WTC11 (cell line): ENCODE data around the gene GPR84. TPM values are rescaled to one million over a fixed set of nuclear protein-coding genes. Genes with fewer than 3 reads are reported as not detected.

Experiments used
- ATAC-seq: fragments of 200-7000 bp; cut with Tn5 transposase; 2 replicates; pipeline ENCODE4 v1.10.0; 2021; ENCODE audit warnings: mild to moderate bottlenecking, moderate library complexity
- CTCF ChIA-PET: fragments of 300-600 bp; sonication (Branson Sonifier 250); formaldehyde crosslinking; loops from one replicate; lab custom pipeline; 2021; ENCODE audit warnings: antibody characterized with exemption; lab: Charles Lee
- POLR2A ChIA-PET: fragments of 350-600 bp; sonication (Branson Sonifier 250); formaldehyde crosslinking; loops from one replicate; lab custom pipeline; 2021; ENCODE audit warnings: antibody characterized with exemption; lab: Charles Lee
- DNase-seq: peaks from one replicate; pipeline ENCODE4 v3.0.0; 2021; ENCODE audit warnings: low spot score
- H3K27ac Mint-ChIP-seq: 2 replicates; pipeline ENCODE4 v1.8.0; 2021; ENCODE audit warnings: mixed read lengths
- H3K27me3 Mint-ChIP-seq: 2 replicates; pipeline ENCODE4 v1.8.0; 2021; ENCODE audit warnings: low read depth, mild to moderate bottlenecking, moderate library complexity, mixed read lengths
- H3K36me3 Mint-ChIP-seq: 2 replicates; pipeline ENCODE4 v1.8.0; 2021; ENCODE audit warnings: mixed read lengths
- H3K4me1 Mint-ChIP-seq: 2 replicates; pipeline ENCODE4 v1.8.0; 2022; ENCODE audit warnings: mixed read lengths
- H3K4me3 Mint-ChIP-seq: 2 replicates; pipeline ENCODE4 v1.8.0; 2021; ENCODE audit warnings: mild to moderate bottlenecking, moderate library complexity, mixed read lengths
- H3K9me3 Mint-ChIP-seq: 2 replicates; pipeline ENCODE4 v1.8.0; 2021; ENCODE audit warnings: mixed read lengths
- CDX4 ChIP-seq: fragments of 250-450 bp; sonication (Bioruptor Pico); IDR thresholded peaks from 2 replicates; pipeline ENCODE4 v1.9.0; 2021; ENCODE audit warnings: moderate library complexity, mild to moderate bottlenecking, inconsistent platforms, borderline replicate concordance
- E2F5 ChIP-seq: sonication (generic); formaldehyde crosslinking; IDR thresholded peaks from 2 replicates; pipeline ENCODE4 v1.8.1; 2022; ENCODE audit warnings: mild to moderate bottlenecking, moderate library complexity, missing genetic modification reagents
- ETV6 ChIP-seq: sonication (generic); formaldehyde crosslinking; IDR thresholded peaks from 2 replicates; pipeline ENCODE4 v1.8.1; 2022; ENCODE audit warnings: mild to moderate bottlenecking, missing genetic modification reagents
- FOXJ3 ChIP-seq: sonication (generic); formaldehyde crosslinking; IDR thresholded peaks from 2 replicates; pipeline ENCODE4 v1.9.0; 2021; ENCODE audit warnings: missing genetic modification reagents, mild to moderate bottlenecking, borderline replicate concordance
- FOXK1 ChIP-seq: sonication (generic); formaldehyde crosslinking; IDR thresholded peaks from 2 replicates; pipeline ENCODE4 v1.8.0; 2022; ENCODE audit warnings: mild to moderate bottlenecking, moderate library complexity, missing genetic modification reagents
- GABPB1 ChIP-seq: sonication (generic); formaldehyde crosslinking; IDR thresholded peaks from 2 replicates; pipeline ENCODE4 v1.8.1; 2023; ENCODE audit warnings: mild to moderate bottlenecking, missing genetic modification reagents
- GRHL2 ChIP-seq: fragments of 250-450 bp; sonication (Bioruptor Pico); IDR thresholded peaks from 2 replicates; pipeline ENCODE4 v1.8.0; 2022; ENCODE audit warnings: mild to moderate bottlenecking, moderate library complexity; ENCODE audit not compliant: insufficient replicate concordance, severe bottlenecking
- GTF2I ChIP-seq: fragments of 250-450 bp; sonication (Bioruptor Pico); conservative IDR thresholded peaks from 2 replicates; pipeline ENCODE4 v1.4.0; 2021; ENCODE audit warnings: mild to moderate bottlenecking
- HMGXB4 ChIP-seq: sonication (generic); formaldehyde crosslinking; IDR thresholded peaks from 2 replicates; pipeline ENCODE4 v1.8.1; 2023; ENCODE audit warnings: mild to moderate bottlenecking, moderate library complexity, missing genetic modification reagents
- JUN ChIP-seq: sonication (generic); formaldehyde crosslinking; IDR thresholded peaks from 2 replicates; pipeline ENCODE4 v1.8.0; 2023; ENCODE audit warnings: mild to moderate bottlenecking, missing genetic modification reagents
- KAT7 ChIP-seq: sonication (generic); formaldehyde crosslinking; IDR thresholded peaks from 2 replicates; pipeline ENCODE4 v1.8.1; 2023; ENCODE audit warnings: missing genetic modification reagents, mild to moderate bottlenecking, borderline replicate concordance
- MAX ChIP-seq: sonication (generic); formaldehyde crosslinking; IDR thresholded peaks from 2 replicates; pipeline ENCODE4 v1.8.0; 2022; ENCODE audit warnings: mild to moderate bottlenecking, missing genetic modification reagents
- MLX ChIP-seq: sonication (generic); formaldehyde crosslinking; IDR thresholded peaks from 2 replicates; pipeline ENCODE4 v1.8.1; 2023; ENCODE audit warnings: mild to moderate bottlenecking, missing genetic modification reagents, moderate library complexity
- MXD4 ChIP-seq: fragments of 250-450 bp; sonication (Bioruptor Pico); IDR thresholded peaks from 2 replicates; pipeline ENCODE4 v1.8.0; 2021; ENCODE audit warnings: mild to moderate bottlenecking, moderate library complexity, borderline replicate concordance
- MYBL2 ChIP-seq: sonication (generic); formaldehyde crosslinking; IDR thresholded peaks from 2 replicates; pipeline ENCODE4 v1.8.1; 2023; ENCODE audit warnings: mild to moderate bottlenecking, moderate library complexity, missing genetic modification reagents
- NFE2L1 ChIP-seq: sonication (generic); formaldehyde crosslinking; IDR thresholded peaks from 2 replicates; pipeline ENCODE4 v1.8.1; 2023; ENCODE audit warnings: missing genetic modification reagents
- NR2C2 ChIP-seq: sonication (generic); formaldehyde crosslinking; IDR thresholded peaks from 2 replicates; pipeline ENCODE4 v1.8.0; 2022; ENCODE audit warnings: mild to moderate bottlenecking, missing genetic modification reagents
- OVOL2 ChIP-seq: fragments of 250-450 bp; sonication (Bioruptor Pico); IDR thresholded peaks from 2 replicates; pipeline ENCODE4 v1.9.0; 2021; ENCODE audit warnings: mild to moderate bottlenecking, borderline replicate concordance
- TEAD1 ChIP-seq: sonication (generic); formaldehyde crosslinking; IDR thresholded peaks from 2 replicates; pipeline ENCODE4 v1.8.0; 2022; ENCODE audit warnings: mild to moderate bottlenecking, missing genetic modification reagents
- ZNF532 ChIP-seq: fragments of 250-450 bp; sonication (Bioruptor Pico); IDR thresholded peaks from 2 replicates; pipeline ENCODE4 v1.9.0; 2021; ENCODE audit warnings: mild to moderate bottlenecking, borderline replicate concordance
- ZNF671 ChIP-seq: fragments of 250-450 bp; sonication (Bioruptor Pico); IDR thresholded peaks from 2 replicates; pipeline ENCODE4 v1.8.0; 2021; ENCODE audit warnings: mild to moderate bottlenecking
- ZSCAN18 ChIP-seq: fragments of 250-450 bp; sonication (Bioruptor Pico); IDR thresholded peaks from 2 replicates; pipeline ENCODE4 v2.1.2; 2022; ENCODE audit warnings: mild to moderate bottlenecking, moderate library complexity
- total RNA-seq: library from RNA; stranded (reverse); gene quantifications from 3 replicates; pipeline ENCODE4 v1.2.3, GENCODE V29; 2021

GPR84 gene
- total RNA-seq, 1 experiment from 2014 or later, result 0.13 TPM

- ChIA-PET POLR2A (no interaction called here), CTCF (interaction anchor here (2.6 to 6.5 kb wide), 2 partner anchors 8 to 32 kb away, joined by 6 to 78 read pairs; no protein-coding TSS in a partner anchor)
- H3K9me3 Mint-ChIP-seq, result no peaks in the 10 kb centered on the region
- no peak overlapping the region for H3K4me3 Mint-ChIP-seq
- DNase-seq, result no peak
- ATAC-seq, result no peak
- TF ChIP-seq MXD4 (CRISPR knock-in tag), result no peak
- no peak for TF ChIP-seq E2F5
- TF ChIP-seq CDX4 (CRISPR knock-in tag), result no peak
- no peak for TF ChIP-seq NR2C2 (CRISPR knock-in tag)
- TF ChIP-seq MYBL2, result no peak
- no peaks in the 10 kb centered on the region for H3K27me3 Mint-ChIP-seq
- H3K4me1 Mint-ChIP-seq, result peaks cover 9% of the 10 kb centered on the region
- peaks cover 15% of the 10 kb centered on the region for H3K36me3 Mint-ChIP-seq
- H3K27ac Mint-ChIP-seq, result no peak overlapping the region
Measured at GRCh38 chr12:54407183-54407905, 43.1 kb upstream of the GPR84 start.

- ATAC-seq, result no peak
- Mint-ChIP-seq H3K4me1 (peaks cover 6% of the 10 kb centered on the region; the same call in 1 of the 2 replicates), H3K27ac (no peak overlapping the region), H3K36me3 (peaks cover 25% of the 10 kb centered on the region), H3K4me3 (no peak overlapping the region), H3K9me3 (no peaks in the 10 kb centered on the region), H3K27me3 (no peaks in the 10 kb centered on the region)
- no peak for DNase-seq
- ChIA-PET POLR2A (no interaction called here), CTCF (interaction anchor here (0.9 to 11.3 kb wide), 4 partner anchors 10 to 36 kb away, joined by 3 to 361 read pairs (median 116); no protein-coding TSS in a partner anchor)
- no peak for TF ChIP-seq GABPB1 (CRISPR knock-in tag)
- no peak for TF ChIP-seq HMGXB4 (CRISPR knock-in tag)
- TF ChIP-seq FOXK1 (CRISPR knock-in tag), result no peak
- TF ChIP-seq E2F5, result no peak
- TF ChIP-seq ZNF532, result no peak
- no peak for TF ChIP-seq GTF2I (CRISPR knock-in tag)
- TF ChIP-seq ZNF671, result no peak
- no peak for TF ChIP-seq MAX (CRISPR knock-in tag)
- no peak for TF ChIP-seq OVOL2 (CRISPR knock-in tag)
- TF ChIP-seq ZSCAN18, result no peak
- TF ChIP-seq TEAD1, result no peak
- no peak for TF ChIP-seq GRHL2 (CRISPR knock-in tag)
- TF ChIP-seq JUN (CRISPR knock-in tag), result no peak
- TF ChIP-seq CDX4 (CRISPR knock-in tag), result no peak
- no peak for TF ChIP-seq NFE2L1 (CRISPR knock-in tag)
- no peak for TF ChIP-seq FOXJ3
- no peak for TF ChIP-seq MLX
- TF ChIP-seq KAT7 (CRISPR knock-in tag), result no peak
- TF ChIP-seq ETV6 (CRISPR knock-in tag), result no peak
Measured at GRCh38 chr12:54405573-54405972, 41.3 kb upstream of the GPR84 start.
